ENCODE measurements around the gene KDELR1.

DNA sequence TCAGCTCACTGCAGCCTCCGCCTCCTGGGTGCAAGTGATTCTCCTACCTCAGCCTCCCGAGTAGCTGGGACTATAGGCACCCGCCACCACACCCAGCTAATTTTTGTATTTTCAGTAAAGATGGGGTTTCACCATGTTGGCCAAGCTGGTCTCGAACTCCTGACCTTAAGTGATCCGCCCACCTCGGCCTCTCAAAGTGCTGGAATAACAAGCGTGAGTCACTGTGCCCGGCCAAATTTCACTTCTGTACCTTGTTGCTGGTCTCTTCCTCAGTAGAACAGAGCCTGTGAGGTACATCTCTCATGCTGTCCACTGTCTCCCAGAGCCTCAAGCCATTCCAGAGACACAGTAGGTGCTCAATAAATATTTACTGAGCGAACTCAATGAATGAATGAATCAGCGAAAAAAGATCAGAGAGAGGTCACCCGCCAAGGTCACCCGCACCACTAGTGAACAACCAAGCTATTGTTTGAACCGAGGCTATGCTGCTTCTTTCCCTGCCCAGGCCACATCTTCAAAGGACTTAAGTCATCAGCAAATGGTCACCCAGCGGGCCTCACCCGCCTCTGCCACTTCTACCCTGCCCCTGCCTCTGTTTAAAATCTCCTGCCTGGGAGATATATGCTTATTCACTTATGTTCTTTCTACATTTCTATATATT, 36.9 kb downstream of the KDELR1 start:
- no peak for TF ChIP-seq ZFP3 (CRISPR knock-in tag; IDR thresholded peaks at IDR 0.05)
- TF ChIP-seq SNAI2 (CRISPR knock-in tag; IDR thresholded peaks at IDR 0.05): no peak
- no peak for TF ChIP-seq CSRNP3 (CRISPR knock-in tag; IDR thresholded peaks at IDR 0.05)
- TF ChIP-seq PATZ1 (CRISPR knock-in tag; IDR thresholded peaks at IDR 0.05; ENCODE audit: borderline replicate concordance): no peak
- TF ChIP-seq TSHZ2 (CRISPR knock-in tag; IDR thresholded peaks at IDR 0.05): no peak
- TF ChIP-seq CREB5 (CRISPR knock-in tag; IDR thresholded peaks at IDR 0.05; ENCODE audit: low read depth): no peak
- TF ChIP-seq BACH2 (CRISPR knock-in tag; IDR thresholded peaks at IDR 0.05; ENCODE audit: borderline replicate concordance): no peak
- TF ChIP-seq ZC3H10 (CRISPR knock-in tag; IDR thresholded peaks at IDR 0.05): no peak
- no peak for TF ChIP-seq POU6F1 (CRISPR knock-in tag; IDR thresholded peaks at IDR 0.05; ENCODE audit: borderline replicate concordance, low read depth)
